Chondrocyte (in vitro differentiated cells): Measurements from ENCODE around the gene FIBIN. TPM values are rescaled to one million over a fixed set of nuclear protein-coding genes. Genes with fewer than 3 reads are reported as not detected.

Experiments
- DNase-seq: peaks from one replicate; pipeline ENCODE4 v3.0.0; 2021; ENCODE audit warnings: mixed read lengths, low spot score
- H3K27ac Mint-ChIP-seq: one replicate; pipeline ENCODE4 v1.8.0; 2021; ENCODE audit warnings: mild to moderate bottlenecking, moderate library complexity, mixed read lengths; ENCODE audit not compliant: unreplicated experiment
- H3K27me3 Mint-ChIP-seq: 2 replicates; pipeline ENCODE4 v1.8.0; 2021; ENCODE audit warnings: low read depth, mixed read lengths
- H3K36me3 Mint-ChIP-seq: 2 replicates; pipeline ENCODE4 v1.8.0; 2021; ENCODE audit warnings: low read depth, mixed read lengths
- H3K4me1 Mint-ChIP-seq: 2 replicates; pipeline ENCODE4 v1.8.0; 2021; ENCODE audit warnings: low read depth, mild to moderate bottlenecking, mixed read lengths
- H3K4me3 Mint-ChIP-seq: one replicate; pipeline ENCODE4 v1.8.0; 2021; ENCODE audit warnings: mild to moderate bottlenecking, moderate library complexity, mixed read lengths; ENCODE audit not compliant: unreplicated experiment
- H3K9me3 Mint-ChIP-seq: 2 replicates; pipeline ENCODE4 v1.8.0; 2021; ENCODE audit warnings: low read depth, mixed read lengths
- CTCF ChIP-seq: fragments of 200-600 bp; sonication (generic); IDR thresholded peaks from 2 replicates; pipeline ENCODE4 v1.5.0; 2021; ENCODE audit warnings: antibody characterized with exemption, mild to moderate bottlenecking, moderate library complexity
- total RNA-seq: library from RNA; stranded (reverse); gene quantifications from 3 replicates; pipeline ENCODE4 v1.2.1, GENCODE V29; 2021

FIBIN gene
- total RNA-seq, 1 donor from 2014 or later: 98.5 TPM

- H3K9me3 Mint-ChIP-seq: peaks cover 2% of the 10 kb centered on the region
- H3K4me3 Mint-ChIP-seq: no peak overlapping the region
- no peaks in the 10 kb centered on the region for H3K36me3 Mint-ChIP-seq
- H3K4me1 Mint-ChIP-seq: peaks cover 95% of the 10 kb centered on the region
- H3K27ac Mint-ChIP-seq: peak overlapping the region; percentile 89
- no peak for TF ChIP-seq CTCF
- no peak for DNase-seq
- no peaks in the 10 kb centered on the region for H3K27me3 Mint-ChIP-seq
These were observed 45.0 kb upstream of the FIBIN start for GRCh38 chr11:26948881-26949280.

- no peaks in the 10 kb centered on the region for H3K36me3 Mint-ChIP-seq
- peaks cover 2% of the 10 kb centered on the region for H3K9me3 Mint-ChIP-seq
- peaks cover 93% of the 10 kb centered on the region for H3K4me1 Mint-ChIP-seq
- H3K27me3 Mint-ChIP-seq: no peaks in the 10 kb centered on the region
- H3K4me3 Mint-ChIP-seq: no peak overlapping the region
- no peak overlapping the region for H3K27ac Mint-ChIP-seq
- no peak for TF ChIP-seq CTCF
- DNase-seq: no peak
These were observed 44.1 kb upstream of the FIBIN start for GRCh38 chr11:26949846-26950245.

GRCh38 chr11:26950260-26950719, 43.6 kb upstream of the FIBIN start:
- H3K27ac Mint-ChIP-seq: no peak overlapping the region
- H3K9me3 Mint-ChIP-seq: peaks cover 2% of the 10 kb centered on the region
- H3K27me3 Mint-ChIP-seq: no peaks in the 10 kb centered on the region
- TF ChIP-seq CTCF: no peak
- peak; percentile 59 for DNase-seq
- no peaks in the 10 kb centered on the region for H3K36me3 Mint-ChIP-seq
- peaks cover 89% of the 10 kb centered on the region for H3K4me1 Mint-ChIP-seq
- H3K4me3 Mint-ChIP-seq: no peak overlapping the region

GRCh38 chr11:26951809-26952515, 42.0 kb upstream of the FIBIN start:
- Mint-ChIP-seq H3K36me3 (no peaks in the 10 kb centered on the region), H3K27ac (peak overlapping the region; percentile 62), H3K9me3 (peaks cover 2% of the 10 kb centered on the region), H3K4me1 (peaks cover 72% of the 10 kb centered on the region), H3K27me3 (no peaks in the 10 kb centered on the region), H3K4me3 (no peak overlapping the region)
- no peak for DNase-seq
- no peak for TF ChIP-seq CTCF

GRCh38 chr11:26953770-26954392, 40.0 kb upstream of the FIBIN start:
- Mint-ChIP-seq H3K36me3 (no peaks in the 10 kb centered on the region), H3K9me3 (no peaks in the 10 kb centered on the region), H3K27ac (peak overlapping the region; percentile 89), H3K27me3 (no peaks in the 10 kb centered on the region), H3K4me3 (no peak overlapping the region), H3K4me1 (peaks cover 63% of the 10 kb centered on the region)
- no peak for DNase-seq
- TF ChIP-seq CTCF: no peak
